Lung (tissue), 12 donors: ENCODE measurements around the gene UNC80. TPM values are rescaled to one million over a fixed set of nuclear protein-coding genes. Genes with fewer than 3 reads are reported as not detected.

Experiments used
- ATAC-seq: fragments of 200-7000 bp; cut with Tn5 transposase; one replicate; pipeline ENCODE4 v1.9.1; 2020; ENCODE audit warnings: moderate number of reproducible peaks; ENCODE audit not compliant: insufficient read depth, low FRiP score
- DNase-seq, 3 donors: peaks; one replicate each; pipeline ENCODE4 v3.0.0-alpha.2; 2013 to 2017
- H3K27ac ChIP-seq, 2 donors: one replicate each; pipeline ENCODE4 v1.5.1; 2013; ENCODE audit warnings: mild to moderate bottlenecking in 2 of 2, moderate library complexity in 2 of 2, control low read depth in 1 of 2, inconsistent platforms in 1 of 2, low read depth in 1 of 2, low read length in 1 of 2
- H3K27me3 ChIP-seq, 3 donors: one replicate each; pipeline ENCODE4 v1.5.1; 2013; ENCODE audit warnings: low read length in 2 of 3; ENCODE audit not compliant: control insufficient read depth in 3 of 3, insufficient read depth in 3 of 3
- H3K36me3 ChIP-seq, 4 donors: one replicate each; pipeline ENCODE4 v1.5.1; 2013; ENCODE audit warnings: low read length in 4 of 4, mild to moderate bottlenecking in 1 of 4, moderate library complexity in 1 of 4; ENCODE audit not compliant: control insufficient read depth in 4 of 4, insufficient read depth in 4 of 4
- H3K4me1 ChIP-seq, 5 donors: one replicate each; pipeline ENCODE4 v1.5.1; 2013; ENCODE audit warnings: low read length in 5 of 5, mild to moderate bottlenecking in 2 of 5, moderate library complexity in 1 of 5; ENCODE audit not compliant: control insufficient read depth in 5 of 5, insufficient read depth in 5 of 5
- H3K4me3 ChIP-seq: one replicate; pipeline ENCODE4 v1.5.1; 2013; ENCODE audit warnings: mild to moderate bottlenecking, control low read depth, moderate library complexity
- H3K9ac ChIP-seq, 2 donors: one replicate each; pipeline ENCODE4 v1.5.1; 2013; ENCODE audit warnings: low read length in 2 of 2, control low read depth in 1 of 2; ENCODE audit not compliant: insufficient read depth in 1 of 2
- H3K9me3 ChIP-seq, 4 donors: one replicate each; pipeline ENCODE4 v1.5.1; 2013; ENCODE audit warnings: low read length in 3 of 4, mild to moderate bottlenecking in 1 of 4, moderate library complexity in 1 of 4; ENCODE audit not compliant: control insufficient read depth in 4 of 4, insufficient read depth in 3 of 4
- CTCF ChIP-seq: IDR thresholded peaks from 2 replicates; pipeline ENCODE4 v1.5.1; 2012; ENCODE audit warnings: mild to moderate bottlenecking; ENCODE audit errors: control extremely low read depth, extremely low read depth
- WGBS, 2 donors: extraction: QIAGEN DNeasy Blood & Tissue Kit; methylation state at CpG; one replicate each; pipeline ENCODE4 v1.1.7; 2013; 5-methylcytosine and 5-hydroxymethylcytosine counted together
- polyA plus RNA-seq, 2 donors: library from polyadenylated mRNA; stranded (reverse); fragments of 200-250 nt; gene quantifications; one replicate each; pipeline ENCODE4 v1.2.1, GENCODE V29; 2013
- total RNA-seq, 2 donors: library from RNA; depleted of rRNA in 1 of 2; stranded (reverse); fragments of >200 nt in 1 of 2; gene quantifications; one replicate each; pipeline ENCODE4 v1.2.1, GENCODE V29; 2014 to 2021
- donor health status: control.
- donor health status: control.
- donor health status: Bipolar disorder and iron deficiency.
- donor health status: healthy.
- donor health status: DM: yes; HTN: yes; CAD: no.

The UNC80 gene
- total and polyA plus RNA-seq, 4 donors = under 0.01 to 2.2 (median 0.03) TPM

- H3K27me3 ChIP-seq = no peaks in the 10 kb centered on the region
- no peak overlapping the region for H3K27ac ChIP-seq
- H3K4me1 ChIP-seq = peaks cover 0 to 7% (median 0%) of the 10 kb centered on the region in 5 donors
- DNase-seq (no peak), ATAC-seq (no peak)
- H3K36me3 ChIP-seq = peaks cover 5 to 26% (median 8%) of the 10 kb centered on the region in 4 donors
- H3K4me3 ChIP-seq = no peak overlapping the region
- 68 to 76% methylated on average over 3 of the region's 3 CpGs for WGBS, 2 donors
- no peaks in the 10 kb centered on the region for H3K9me3 ChIP-seq
- TF ChIP-seq CTCF = no peak
- H3K9ac ChIP-seq = no peak overlapping the region
These were observed 238.3 kb downstream of the UNC80 start for GRCh38 chr2:210009896-210010295.

- ATAC-seq (no peak), DNase-seq (no peak)
- WGBS, 2 donors = 59 to 80% methylated on average over 1 of the region's 1 CpG
- Histone ChIP-seq H3K9ac (no peak overlapping the region), H3K4me1 (no peaks in the 10 kb centered on the region), H3K27me3 (no peaks in the 10 kb centered on the region), H3K36me3 (peaks cover 20 to 51% (median 31%) of the 10 kb centered on the region in 4 donors), H3K4me3 (no peak overlapping the region), H3K27ac (no peak overlapping the region), H3K9me3 (no peaks in the 10 kb centered on the region)
- TF ChIP-seq CTCF = no peak
These were observed 248.5 kb downstream of the UNC80 start for GRCh38 chr2:210020138-210020537.

GRCh38 chr2:210022824-210023223 lies 251.2 kb downstream of the UNC80 start:
- H3K9me3 ChIP-seq = no peaks in the 10 kb centered on the region
- H3K27me3 ChIP-seq = no peaks in the 10 kb centered on the region
- no peak for TF ChIP-seq CTCF
- peaks cover 9 to 43% (median 20%) of the 10 kb centered on the region in 4 donors for H3K36me3 ChIP-seq
- H3K9ac ChIP-seq = no peak overlapping the region
- H3K4me3 ChIP-seq = no peak overlapping the region
- H3K27ac ChIP-seq = no peak overlapping the region
- no peak for DNase-seq
- WGBS, 2 donors = 87 to 93% methylated on average over 3 of the region's 3 CpGs
- ATAC-seq = no peak
- H3K4me1 ChIP-seq = no peaks in the 10 kb centered on the region

GRCh38 chr2:210027608-210028007 lies 256.0 kb downstream of the UNC80 start:
- DNase-seq = no peak
- Histone ChIP-seq H3K36me3 (peaks cover 5 to 23% (median 10%) of the 10 kb centered on the region in 4 donors), H3K27me3 (no peaks in the 10 kb centered on the region), H3K9ac (no peak overlapping the region), H3K27ac (no peak overlapping the region), H3K4me1 (no peaks in the 10 kb centered on the region), H3K9me3 (no peaks in the 10 kb centered on the region), H3K4me3 (no peak overlapping the region)
- TF ChIP-seq CTCF = no peak
- WGBS, 2 donors = 93 to 95% methylated on average over 2 of the region's 2 CpGs
- ATAC-seq = no peak
